Measurements from ENCODE around the gene FOS.
"Not testable (repeated sequence)": the region's sequence is repeated elsewhere in the genome, so short reads cannot be mapped to it uniquely, and the experiment has no call there.

FOS gene

DNA sequence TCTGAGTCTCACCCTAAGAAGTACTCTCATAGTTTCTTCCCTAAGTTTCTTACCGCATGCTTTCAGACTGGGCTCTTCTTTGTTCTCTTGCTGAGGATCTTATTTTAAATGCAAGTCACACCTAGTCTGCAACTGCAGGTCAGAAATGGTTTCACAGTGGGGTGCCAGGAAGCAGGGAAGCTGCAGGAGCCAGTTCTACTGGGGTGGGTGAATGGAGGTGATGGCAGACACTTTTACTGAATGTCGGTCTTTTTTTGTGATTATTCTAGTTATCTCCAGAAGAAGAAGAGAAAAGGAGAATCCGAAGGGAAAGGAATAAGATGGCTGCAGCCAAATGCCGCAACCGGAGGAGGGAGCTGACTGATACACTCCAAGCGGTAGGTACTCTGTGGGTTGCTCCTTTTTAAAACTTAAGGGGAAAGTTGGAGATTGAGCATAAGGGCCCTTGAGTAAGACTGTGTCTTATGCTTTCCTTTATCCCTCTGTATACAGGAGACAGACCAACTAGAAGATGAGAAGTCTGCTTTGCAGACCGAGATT, 1.7 kb downstream of the FOS start:
- peak overlapping the region; percentile 95 to 99 for H3K4me3 ChIP-seq (replicated peaks in 1 of 2; ENCODE audit: low read depth in 2 of 2, low read length in 2 of 2)
- TF ChIP-seq, protein P1, sequence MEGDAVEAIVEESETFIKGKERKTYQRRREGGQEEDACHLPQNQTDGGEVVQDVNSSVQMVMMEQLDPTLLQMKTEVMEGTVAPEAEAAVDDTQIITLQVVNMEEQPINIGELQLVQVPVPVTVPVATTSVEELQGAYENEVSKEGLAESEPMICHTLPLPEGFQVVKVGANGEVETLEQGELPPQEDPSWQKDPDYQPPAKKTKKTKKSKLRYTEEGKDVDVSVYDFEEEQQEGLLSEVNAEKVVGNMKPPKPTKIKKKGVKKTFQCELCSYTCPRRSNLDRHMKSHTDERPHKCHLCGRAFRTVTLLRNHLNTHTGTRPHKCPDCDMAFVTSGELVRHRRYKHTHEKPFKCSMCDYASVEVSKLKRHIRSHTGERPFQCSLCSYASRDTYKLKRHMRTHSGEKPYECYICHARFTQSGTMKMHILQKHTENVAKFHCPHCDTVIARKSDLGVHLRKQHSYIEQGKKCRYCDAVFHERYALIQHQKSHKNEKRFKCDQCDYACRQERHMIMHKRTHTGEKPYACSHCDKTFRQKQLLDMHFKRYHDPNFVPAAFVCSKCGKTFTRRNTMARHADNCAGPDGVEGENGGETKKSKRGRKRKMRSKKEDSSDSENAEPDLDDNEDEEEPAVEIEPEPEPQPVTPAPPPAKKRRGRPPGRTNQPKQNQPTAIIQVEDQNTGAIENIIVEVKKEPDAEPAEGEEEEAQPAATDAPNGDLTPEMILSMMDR (IDR thresholded peaks at IDR 0.05; ENCODE audit: low read depth, low read length) = no peak
- peak in 1 of 2 donors; percentile 83 for DNase-seq (ENCODE audit: low read depth in 2 of 2)

DNA sequence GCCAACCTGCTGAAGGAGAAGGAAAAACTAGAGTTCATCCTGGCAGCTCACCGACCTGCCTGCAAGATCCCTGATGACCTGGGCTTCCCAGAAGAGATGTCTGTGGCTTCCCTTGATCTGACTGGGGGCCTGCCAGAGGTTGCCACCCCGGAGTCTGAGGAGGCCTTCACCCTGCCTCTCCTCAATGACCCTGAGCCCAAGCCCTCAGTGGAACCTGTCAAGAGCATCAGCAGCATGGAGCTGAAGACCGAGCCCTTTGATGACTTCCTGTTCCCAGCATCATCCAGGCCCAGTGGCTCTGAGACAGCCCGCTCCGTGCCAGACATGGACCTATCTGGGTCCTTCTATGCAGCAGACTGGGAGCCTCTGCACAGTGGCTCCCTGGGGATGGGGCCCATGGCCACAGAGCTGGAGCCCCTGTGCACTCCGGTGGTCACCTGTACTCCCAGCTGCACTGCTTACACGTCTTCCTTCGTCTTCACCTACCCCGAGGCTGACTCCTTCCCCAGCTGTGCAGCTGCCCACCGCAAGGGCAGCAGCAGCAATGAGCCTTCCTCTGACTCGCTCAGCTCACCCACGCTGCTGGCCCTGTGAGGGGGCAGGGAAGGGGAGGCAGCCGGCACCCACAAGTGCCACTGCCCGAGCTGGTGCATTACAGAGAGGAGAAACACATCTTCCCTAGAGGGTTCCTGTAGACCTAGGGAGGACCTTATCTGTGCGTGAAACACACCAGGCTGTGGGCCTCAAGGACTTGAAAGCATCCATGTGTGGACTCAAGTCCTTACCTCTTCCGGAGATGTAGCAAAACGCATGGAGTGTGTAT, 2.4 kb downstream of the FOS start:
- DNase-seq (ENCODE audit: low read depth in 2 of 2) = peak; percentile 9 to 87
- TF ChIP-seq, protein P1 (IDR thresholded peaks at IDR 0.05; ENCODE audit: low read depth, low read length) = no peak
- H3K4me3 ChIP-seq (replicated peaks in 1 of 2; ENCODE audit: low read depth in 2 of 2, low read length in 2 of 2) = peak overlapping the region in 1 of 2 donors; percentile 99

DNA sequence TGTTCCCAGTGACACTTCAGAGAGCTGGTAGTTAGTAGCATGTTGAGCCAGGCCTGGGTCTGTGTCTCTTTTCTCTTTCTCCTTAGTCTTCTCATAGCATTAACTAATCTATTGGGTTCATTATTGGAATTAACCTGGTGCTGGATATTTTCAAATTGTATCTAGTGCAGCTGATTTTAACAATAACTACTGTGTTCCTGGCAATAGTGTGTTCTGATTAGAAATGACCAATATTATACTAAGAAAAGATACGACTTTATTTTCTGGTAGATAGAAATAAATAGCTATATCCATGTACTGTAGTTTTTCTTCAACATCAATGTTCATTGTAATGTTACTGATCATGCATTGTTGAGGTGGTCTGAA, 3.0 kb downstream of the FOS start:
- H3K4me3 ChIP-seq (replicated peaks in 1 of 2; ENCODE audit: low read depth in 2 of 2, low read length in 2 of 2) = no peak overlapping the region
- TF ChIP-seq, protein P1 (IDR thresholded peaks at IDR 0.05; ENCODE audit: low read depth, low read length) = no peak
- no peak for DNase-seq (ENCODE audit: low read depth in 2 of 2)

DNA sequence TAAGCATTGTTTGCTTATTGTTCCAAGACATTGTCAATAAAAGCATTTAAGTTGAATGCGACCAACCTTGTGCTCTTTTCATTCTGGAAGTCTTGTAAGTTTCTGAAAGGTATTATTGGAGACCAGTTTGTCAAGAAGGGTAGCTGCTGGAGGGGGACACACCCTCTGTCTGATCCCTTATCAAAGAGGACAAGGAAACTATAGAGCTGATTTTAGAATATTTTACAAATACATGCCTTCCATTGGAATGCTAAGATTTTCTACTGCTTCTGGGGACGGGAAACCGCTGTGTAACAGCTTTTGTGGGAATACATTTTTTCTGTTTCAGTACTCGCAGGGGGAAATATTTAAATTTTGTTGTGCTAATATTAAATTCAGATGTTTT, 3.5 kb downstream of the FOS start:
- TF ChIP-seq, protein P1 (IDR thresholded peaks at IDR 0.05; ENCODE audit: low read depth, low read length) = no peak
- peak; percentile 38 to 91 for DNase-seq (ENCODE audit: low read depth in 2 of 2)
- no peak overlapping the region for H3K4me3 ChIP-seq (replicated peaks in 1 of 2; ENCODE audit: low read depth in 2 of 2, low read length in 2 of 2)

DNA sequence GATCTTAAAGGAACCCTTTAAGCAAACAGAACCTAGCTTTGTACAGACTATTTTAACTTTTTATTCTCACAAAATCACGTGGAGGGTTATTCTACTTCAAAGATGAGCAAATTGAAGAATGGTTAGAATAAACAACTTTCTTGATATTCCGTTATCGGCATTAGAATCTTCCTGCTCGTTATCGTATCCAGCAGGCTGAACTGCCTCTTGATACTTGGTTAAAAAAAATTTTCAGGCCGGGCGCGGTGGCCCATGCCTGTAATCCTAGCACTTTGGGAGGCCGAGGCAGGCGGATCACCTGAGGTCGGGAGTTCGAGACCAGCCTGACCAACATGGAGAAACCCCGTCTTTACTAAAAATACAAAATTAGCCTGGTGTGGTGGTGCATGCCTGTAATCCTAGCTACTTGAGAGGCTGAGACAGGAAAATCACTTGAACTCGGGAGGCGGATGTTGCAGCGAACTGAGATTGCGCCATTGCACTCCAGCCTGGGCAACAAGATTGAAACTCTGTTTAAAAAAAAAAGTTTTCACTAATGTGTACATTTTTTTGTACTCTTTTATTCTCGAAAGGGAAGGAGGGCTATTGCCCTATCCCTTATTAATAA, 4.0 kb downstream of the FOS start:
- DNase-seq (ENCODE audit: low read depth in 2 of 2) = peak; percentile 42 to 87
- H3K4me3 ChIP-seq (replicated peaks in 1 of 2; ENCODE audit: low read depth in 2 of 2, low read length in 2 of 2) = not testable (repeated sequence)

DNA sequence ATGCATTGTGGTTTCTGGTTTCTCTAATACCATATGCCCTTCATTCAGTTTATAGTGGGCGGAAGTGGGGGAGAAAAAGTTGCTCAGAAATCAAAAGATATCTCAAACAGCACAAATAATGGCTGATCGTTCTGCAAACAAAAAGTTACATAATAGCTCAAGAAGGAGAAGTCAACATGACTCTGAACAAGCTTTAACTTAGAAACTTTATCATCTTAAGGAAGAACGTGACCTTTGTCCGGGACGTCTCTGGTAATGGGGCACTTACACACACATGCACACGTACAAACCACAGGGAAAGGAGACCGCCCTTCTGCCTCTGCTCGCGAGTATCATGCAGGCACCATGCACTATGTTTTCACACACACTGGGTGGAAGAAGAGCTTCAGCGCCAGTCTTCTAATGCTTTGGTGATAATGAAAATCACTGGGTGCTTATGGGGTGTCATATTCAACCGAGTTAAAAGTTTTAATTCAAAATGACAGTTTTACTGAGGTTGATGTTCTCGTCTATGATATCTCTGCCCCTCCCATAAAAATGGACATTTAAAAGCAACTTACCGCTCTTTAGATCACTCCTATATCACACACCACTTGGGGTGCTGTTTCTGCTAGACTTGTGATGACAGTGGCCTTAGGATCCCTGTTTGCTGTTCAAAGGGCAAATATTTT, 4.7 kb downstream of the FOS start:
- TF ChIP-seq, protein P1 (IDR thresholded peaks at IDR 0.05; ENCODE audit: low read depth, low read length) = peak; percentile 29
- H3K4me3 ChIP-seq (replicated peaks in 1 of 2; ENCODE audit: low read depth in 2 of 2, low read length in 2 of 2) = no peak overlapping the region
- peak; percentile 50 to 91 for DNase-seq (ENCODE audit: low read depth in 2 of 2)
